ENCODE data around the gene MAMDC4.
"Not testable (repeated sequence)": the region's sequence is repeated elsewhere in the genome, so short reads cannot be mapped to it uniquely, and the experiment has no call there.

The MAMDC4 gene

DNA sequence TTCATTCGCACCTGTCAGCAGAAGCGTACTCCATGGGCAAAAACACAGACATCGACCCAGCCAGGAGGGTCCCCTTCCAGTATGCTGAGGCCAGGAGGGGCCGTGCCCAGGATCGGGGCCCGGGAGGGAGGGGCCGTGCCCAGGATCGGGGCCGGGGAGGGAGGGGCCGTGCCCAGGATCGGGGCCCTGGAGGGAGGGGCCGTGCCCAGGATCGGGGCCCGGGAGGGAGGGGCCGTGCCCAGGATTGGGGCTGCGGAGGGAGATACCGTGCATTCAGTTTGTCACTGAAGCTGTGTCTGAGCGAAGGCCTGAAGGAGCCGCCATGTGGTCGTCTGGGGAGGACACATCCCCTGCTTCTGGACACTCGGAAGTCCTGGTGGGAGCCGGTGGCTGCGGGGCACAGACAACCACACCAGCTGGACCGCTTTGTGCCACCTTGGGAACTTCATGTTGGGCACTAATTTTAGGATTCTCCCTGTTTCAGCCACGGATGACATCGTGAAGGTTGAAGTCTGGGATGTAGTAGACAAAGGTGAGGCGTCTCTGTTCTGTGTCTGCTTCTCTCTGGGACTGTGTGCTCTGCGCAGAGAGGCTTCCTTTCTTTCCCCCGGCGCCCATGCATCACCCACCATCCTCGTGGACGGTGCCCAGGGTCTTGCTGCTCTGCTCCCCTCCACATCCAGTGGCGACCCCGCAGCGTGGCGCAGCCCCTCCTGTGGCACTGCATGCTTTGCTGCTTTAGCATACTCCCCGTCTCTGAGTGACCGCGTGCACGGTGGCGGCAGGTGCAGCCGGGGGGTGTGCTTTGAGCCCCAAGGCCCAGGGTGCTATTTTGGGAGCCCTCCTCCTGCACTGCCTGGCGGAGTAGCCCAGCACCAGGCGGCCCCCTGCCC is 26.6 kb upstream of the MAMDC4 start:
- DNase-seq (ENCODE audit: low read depth, low spot score), result no peak

DNA sequence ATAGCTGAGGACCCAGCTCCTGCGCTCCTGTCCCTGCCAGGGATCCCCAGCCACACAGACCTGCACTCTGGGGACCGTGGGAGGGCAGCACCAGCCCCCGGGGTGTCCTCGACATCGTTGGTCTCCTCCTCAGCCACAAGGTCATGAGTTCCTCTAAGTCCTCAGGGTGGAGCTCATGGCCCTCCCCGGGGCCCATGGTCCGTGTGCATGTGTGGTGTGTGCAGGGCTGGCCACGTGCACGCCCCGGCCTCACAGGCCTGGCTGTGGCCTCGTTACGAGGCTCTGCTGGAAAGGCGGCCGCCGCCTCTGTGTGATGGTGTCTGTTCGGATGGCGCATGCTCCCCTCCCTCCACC is 26.0 kb upstream of the MAMDC4 start:
- no peak for DNase-seq (ENCODE audit: low read depth, low spot score)

DNA sequence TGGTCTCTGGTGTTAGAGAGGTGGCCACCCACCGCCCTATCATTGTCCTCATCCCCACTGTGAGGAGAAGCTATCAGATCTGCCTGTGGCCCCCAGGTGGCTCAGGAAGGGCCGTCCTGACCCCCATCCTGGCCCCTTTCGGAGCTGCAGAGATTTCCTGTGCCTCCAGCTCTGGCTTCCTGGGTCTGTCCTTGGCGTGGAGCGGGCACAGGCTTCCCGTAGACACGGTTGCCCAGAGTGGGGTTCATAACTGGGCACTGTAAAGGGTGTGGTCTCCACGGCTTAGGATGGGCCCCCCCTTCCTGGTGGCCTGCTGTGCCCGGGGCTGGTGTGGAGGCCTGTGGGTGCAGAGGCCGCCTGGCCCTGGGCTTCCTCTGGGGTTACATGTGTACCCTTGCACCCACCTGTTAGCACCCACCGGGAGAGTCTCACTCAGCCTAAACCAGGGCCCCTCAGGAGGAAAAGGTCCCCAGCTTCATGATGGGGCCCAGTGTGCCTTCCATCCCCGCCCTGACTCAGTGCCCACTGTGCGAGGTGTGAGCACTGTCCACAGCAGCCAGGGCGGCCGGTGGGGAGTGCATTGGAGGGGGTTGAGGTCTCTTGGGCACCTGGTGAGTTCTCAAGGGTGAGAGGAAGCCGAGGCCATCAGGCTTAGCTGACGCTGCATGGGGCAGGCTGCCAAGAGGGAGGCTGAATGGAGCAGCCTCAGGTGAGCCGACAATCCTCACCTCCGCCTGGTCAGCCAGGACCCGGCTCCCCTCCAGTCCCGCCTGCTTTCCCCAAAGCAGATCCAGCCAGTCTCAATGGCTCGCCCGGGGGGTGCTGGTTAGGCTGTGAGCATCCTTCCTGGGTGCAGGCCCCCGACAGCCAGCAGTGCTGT is 25.2 kb upstream of the MAMDC4 start:
- DNase-seq (ENCODE audit: low read depth, low spot score), result no peak

DNA sequence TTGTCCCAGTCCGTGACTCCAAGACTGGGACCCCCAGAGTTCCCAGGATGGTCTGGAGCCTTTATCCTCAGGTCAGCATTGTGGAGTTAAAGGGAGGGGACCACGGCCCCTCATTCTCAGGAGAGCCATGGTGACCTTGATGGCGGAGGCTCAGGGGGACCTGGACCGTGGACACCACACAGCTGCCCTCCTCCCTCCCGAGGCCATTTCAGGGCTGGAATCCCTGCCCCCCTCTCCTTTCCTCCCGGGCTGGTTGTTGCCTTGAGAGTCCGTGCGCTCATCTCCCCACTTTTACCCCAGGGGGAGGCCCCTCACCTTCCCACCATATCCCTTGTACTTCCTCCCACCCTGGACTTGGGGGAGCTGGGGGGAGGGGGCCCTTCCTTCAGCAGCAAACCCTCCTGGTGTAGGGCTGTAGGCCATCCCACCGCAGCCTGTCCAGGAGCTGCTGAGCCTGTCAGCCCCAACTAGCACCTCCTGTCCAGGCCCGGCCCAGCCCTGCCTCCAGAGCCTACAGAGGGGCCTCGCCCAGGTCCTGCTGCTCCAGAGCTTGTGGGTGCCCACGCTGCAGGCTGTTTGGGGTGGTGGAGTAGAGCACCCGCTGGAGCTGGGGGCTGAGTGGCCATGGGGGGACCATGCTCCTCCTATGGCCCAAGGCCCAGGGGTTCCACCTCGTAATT is 24.2 kb upstream of the MAMDC4 start:
- DNase-seq (ENCODE audit: low read depth, low spot score), result no peak

DNA sequence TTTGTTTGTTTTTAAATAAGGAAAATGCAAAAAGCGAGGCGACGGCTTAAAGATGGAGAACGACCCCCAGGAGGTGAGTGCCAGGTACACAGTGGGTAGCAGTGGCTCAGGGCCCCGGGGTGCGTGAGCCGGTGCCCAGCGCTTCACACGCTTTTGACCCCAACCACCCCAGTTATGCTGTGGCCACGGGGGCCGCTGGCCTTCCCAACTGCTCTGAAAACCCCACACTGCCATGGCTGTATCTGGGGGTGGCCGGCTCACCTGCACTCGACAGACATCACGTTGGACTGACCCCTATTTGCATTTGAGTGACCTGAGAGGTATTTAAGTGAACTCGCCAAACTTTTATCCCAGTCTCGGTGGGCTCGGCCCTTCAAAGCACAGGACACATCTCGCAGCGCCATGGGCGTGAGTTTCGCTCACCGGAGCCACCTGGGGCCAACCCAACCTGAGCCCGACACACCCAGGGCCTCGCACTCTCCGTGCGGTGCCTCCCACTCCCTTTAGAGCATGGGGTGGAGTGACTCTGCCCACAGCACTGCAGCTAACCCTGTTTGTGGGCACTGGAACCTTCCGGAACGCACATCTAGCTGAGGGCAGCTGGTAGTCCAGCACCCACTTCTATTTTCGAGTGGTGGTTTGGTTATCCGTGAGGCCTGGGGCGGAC is 23.5 kb upstream of the MAMDC4 start:
- DNase-seq (ENCODE audit: low read depth, low spot score), result no peak

DNA sequence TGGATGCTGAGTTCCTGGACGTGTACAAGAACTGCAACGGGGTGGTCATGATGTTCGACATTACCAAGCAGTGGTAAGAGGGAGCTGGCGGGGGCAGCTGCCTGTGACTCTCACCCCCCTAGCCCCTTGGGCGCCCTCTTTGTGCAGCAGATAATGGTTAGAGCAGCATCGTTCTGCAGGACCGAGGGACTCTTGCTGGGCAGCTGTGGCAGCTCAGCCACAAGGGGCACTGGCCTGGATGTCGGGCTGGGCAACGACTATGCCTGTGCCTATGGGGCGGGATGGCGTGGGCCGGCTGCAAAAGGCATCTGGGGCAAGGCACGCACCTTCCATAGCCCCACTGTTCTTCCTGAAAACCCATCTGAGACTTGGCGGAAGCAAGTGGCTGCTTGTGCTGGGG is 22.7 kb upstream of the MAMDC4 start:
- DNase-seq (ENCODE audit: low read depth, low spot score), result no peak

DNA sequence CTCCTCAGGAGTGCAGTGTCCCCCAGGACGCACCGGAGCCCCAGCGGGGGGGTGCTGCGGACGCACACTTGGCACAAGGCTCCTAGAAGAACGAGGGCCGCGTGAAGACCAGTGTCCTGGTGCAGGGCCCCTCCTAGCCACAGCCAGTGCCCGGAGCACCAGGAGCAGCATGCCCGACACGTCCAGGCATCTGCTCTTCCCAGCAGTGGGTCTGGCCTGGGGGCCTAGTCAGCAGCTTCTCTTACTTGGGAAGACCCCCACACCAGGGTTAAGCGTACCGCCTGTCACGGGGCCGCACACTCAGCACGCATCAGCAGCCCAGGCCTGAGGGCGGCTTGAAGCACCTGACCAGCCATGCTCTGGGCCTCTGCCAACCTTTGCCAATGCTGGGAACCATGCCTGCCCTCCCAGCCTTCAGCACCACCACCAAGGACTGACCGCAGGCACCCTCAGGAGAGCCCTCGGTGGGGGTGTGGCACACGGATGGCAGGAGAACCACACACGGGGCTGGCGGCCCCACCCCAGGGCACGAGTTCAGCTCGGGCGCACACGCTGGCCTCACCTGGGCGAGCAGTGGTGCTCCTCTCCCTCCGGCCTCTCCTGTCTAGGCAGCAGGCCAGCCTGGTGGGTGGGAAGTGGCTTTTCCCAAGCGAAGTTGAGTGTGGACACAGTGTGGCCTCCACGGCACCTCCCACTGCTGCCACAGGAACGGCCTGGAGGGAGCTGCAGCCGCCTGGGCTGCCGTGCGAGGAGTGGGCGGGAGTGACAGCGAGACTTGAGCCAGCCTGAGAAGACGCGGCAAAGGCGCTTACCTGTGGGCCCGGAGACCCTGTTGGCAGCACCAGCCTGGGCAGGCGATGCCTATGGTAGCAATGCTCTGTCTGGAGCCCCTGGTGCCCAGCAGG is 21.9 kb upstream of the MAMDC4 start:
- no peak for DNase-seq (ENCODE audit: low read depth, low spot score)

DNA sequence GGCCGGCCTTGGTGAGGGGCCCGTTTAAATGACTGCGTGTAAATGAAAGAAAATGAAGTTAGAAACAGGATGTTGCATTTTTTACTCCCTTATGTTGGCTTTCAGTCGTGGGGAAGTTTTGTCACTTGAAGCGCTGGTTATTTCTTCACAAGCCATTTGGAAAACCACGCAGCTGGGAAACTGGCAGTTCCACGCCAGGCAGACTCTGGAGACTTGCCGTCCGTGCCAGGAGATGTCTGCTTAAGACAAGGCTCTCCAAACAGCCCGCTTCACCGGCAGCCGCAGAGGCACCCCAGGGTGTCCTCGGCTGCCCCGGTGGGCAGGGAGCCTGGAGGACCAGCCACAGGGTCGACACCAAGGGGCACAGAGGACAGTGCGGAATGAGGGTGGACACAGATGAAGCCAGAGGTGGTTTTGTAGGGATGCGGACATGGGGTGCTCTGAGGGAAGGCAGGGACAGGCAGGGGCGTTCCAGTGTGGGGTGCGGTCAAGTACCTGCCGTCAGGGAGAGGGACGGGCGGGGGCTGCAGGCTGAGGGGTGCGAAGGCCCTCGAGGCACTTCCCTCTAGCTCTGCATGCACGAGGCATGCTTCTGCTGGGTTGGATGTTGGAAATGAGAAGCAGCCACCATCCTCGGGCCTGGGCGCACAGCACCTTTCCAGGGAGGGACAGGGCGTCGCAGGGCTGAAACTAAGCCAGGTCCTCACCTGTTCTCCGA is 21.0 kb upstream of the MAMDC4 start:
- DNase-seq (ENCODE audit: low read depth, low spot score), result no peak

DNA sequence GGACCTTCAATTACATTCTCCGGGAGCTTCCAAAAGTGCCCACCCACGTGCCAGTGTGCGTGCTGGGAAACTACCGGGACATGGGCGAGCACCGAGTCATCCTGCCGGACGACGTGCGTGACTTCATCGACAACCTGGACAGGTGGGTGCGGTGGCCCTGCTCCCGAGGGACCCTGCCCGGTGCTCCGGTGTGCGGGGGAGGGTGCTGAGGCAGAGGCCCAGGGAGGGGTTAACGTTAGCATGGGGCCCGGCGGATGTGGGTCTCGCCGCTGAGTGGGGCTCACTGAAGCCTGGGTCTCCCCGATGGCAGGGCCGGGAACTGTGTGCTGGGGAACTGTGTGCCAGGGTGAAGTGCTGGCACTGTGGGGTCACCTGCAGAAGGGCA is 20.4 kb upstream of the MAMDC4 start:
- no peak for DNase-seq (ENCODE audit: low read depth, low spot score)

DNA sequence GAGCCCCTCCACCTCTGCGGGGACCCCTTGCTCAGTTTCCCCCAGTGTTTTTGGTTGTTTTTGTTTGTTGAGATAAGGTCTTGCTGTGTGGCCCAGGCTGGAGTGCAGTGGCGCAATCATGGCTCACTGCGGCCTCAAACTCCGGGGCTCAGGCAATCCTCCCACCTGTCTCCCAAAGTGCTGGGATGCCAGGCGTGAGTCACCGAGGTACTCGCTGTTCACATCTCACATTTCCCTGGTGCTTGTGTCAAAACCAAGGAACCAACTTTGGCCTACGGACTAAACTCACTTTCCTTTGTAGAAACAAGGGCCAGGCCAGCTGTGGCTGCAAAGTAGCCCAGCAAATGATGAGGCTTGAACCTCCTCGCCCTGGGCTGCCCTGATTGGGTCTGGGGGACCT is 19.6 kb upstream of the MAMDC4 start:
- no peak for DNase-seq (ENCODE audit: low read depth, low spot score)

DNA sequence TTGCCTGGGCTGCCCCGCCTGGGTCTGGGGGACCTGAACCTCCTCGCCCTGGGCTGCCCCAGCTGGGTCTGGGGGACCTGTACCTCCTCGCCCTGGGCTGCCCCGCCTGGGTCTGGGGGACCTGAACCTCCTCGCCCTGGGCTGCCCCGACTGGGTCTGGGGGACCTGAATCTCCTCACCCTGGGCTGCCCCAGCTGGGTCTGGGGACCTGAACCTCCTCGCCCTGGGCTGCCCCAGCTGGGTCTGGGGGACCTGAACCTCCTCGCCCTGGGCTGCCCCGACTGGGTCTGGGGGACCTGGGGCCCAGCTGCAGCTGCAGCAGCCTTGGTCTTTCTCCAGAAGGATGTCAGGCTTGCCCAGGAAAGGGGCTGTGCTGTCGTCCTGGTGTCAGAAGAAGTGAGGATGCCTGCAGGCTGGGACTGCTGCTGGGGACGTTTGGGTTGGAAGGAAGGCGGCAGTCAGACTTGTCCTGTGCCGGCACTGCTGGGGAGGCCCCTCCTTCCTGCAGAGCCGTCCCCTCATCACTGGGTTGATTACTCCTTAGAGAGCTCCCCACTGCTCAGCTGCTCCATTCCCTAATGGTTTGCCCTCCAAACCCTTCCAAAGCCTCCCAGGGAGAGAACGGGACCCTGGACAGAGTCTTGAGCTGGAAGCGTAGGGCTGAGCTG is 18.6 kb upstream of the MAMDC4 start:
- not testable (repeated sequence) for DNase-seq (ENCODE audit: low read depth, low spot score)

DNA sequence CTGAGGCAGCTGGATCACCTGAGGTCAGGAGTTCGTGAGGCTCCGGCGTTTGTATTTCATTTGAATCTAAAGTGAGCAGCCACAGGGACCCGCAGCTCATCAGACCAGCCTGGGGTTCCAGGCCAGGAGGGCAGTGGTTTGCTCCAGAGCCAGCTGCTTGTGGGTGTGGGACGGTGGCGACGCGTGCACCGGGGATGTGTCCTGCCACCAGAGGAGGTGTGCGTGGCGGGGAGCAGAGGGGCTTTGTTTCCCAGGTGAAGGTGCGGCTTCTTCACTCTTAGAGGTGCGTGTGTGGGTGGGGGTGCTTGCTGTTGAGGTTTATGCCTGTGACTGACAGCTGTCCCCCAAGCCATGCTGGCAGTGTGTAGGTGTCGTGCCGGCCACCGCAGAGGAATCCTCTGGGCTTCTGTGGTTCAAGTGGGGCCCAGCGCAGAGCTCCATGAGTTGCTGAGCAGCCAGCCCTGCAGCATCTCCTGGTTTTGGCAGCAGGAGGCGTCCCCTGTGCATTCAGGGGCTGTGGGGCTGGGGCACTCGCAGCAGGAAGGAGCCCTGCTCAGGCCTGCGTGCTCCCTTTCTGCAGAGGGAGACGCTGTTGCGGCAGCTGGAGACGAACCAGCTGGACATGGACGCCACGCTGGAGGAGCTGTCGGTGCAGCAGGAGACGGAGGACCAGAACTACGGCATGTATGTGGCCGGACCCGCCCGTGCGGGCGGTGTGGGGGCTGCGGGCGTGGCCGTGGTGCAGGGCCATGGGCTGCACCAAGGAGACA is 16.8 kb upstream of the MAMDC4 start:
- no peak for DNase-seq (ENCODE audit: low read depth, low spot score)

DNA sequence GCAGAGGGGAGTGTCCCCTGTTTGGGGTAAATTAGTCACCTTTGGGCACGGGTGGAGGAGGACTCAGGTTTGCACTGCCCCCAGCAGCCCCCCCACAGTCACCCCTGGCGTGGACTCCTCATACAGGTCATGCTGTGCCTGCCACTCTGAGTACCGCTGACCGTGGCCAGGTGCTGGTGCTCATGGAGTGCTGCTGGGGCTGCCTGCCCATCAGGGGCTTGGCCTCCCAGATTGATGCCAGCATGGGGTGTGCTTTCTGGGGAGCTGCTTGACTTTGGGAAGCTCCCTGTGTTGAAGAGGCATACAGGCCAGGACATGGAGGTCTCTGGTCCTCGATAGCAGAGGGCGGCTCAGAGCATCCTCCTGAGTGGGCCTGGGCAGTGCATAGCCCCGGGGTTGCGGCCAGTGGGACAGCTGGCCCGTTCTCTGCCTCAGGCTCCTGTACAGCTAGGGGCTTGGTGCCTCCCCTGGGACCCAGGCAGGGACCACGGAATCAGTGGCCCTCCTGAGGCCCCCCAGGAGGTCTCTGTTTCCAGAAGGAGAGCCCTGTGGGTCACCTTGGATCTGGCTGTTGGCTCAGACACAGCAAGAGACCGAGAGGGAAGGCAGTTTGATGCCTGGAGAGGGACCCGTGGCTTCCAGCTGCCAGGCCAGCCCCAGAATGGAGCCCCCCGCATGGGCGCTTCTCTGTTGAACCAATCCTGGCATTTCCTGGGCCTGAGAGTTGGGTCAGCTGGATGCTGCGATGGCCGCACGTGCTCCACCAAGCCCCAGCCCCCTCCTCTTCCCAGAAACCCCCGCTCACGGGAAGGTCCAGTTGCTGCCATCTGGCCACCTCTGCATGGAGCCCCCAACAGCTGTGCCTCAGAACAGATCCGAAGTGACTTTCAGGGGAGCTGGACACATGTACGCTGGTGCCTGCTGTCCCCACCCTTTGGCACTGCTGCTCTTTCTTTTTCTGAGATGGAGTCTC is 15.9 kb upstream of the MAMDC4 start:
- DNase-seq (ENCODE audit: low read depth, low spot score), result no peak

DNA sequence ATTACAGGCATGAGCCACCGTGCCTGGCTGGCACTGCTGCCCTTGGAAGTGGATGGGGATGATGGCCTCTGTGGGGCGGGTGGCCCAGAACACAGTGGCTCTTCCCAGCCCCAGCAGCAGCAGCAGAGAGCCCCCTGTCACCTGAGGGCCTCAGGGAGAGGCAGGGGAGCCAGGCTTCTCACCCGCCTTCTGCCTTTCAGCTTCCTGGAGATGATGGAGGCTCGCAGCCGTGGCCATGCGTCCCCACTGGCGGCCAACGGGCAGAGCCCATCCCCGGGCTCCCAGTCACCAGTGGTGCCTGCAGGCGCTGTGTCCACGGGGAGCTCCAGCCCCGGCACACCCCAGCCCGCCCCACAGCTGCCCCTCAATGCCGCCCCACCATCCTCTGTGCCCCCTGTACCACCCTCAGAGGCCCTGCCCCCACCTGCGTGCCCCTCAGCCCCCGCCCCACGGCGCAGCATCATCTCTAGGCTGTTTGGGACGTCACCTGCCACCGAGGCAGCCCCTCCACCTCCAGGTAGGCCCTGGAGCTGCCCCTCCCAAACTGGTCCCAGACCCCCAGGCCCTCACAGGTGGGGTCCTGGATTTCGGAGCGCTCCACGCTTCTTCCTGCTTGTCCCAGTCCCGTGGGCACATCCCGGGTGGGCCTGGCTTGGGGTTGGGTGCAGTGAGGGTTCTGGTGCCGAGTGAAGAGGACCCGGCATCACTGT is 14.8 kb upstream of the MAMDC4 start:
- DNase-seq (ENCODE audit: low read depth, low spot score), result no peak

DNA sequence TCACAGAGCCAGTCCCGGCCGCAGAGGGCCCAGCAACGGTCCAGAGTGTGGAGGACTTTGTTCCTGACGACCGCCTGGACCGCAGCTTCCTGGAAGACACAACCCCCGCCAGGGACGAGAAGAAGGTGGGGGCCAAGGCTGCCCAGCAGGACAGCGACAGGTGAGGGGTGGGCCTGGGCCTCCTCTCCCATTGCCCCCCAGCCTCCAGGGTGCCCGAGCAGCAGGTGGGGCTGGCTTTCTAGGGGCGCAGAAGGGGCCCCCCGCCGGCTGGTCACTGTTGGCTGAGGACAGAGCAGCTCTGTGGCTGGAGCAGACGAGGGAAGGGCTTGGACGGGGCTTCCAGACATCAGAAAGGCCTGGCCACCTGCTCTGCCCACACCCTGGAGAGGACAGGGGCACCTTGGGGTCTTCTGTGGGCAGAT is 14.3 kb upstream of the MAMDC4 start:
- not testable (repeated sequence) for DNase-seq (ENCODE audit: low read depth, low spot score)

DNA sequence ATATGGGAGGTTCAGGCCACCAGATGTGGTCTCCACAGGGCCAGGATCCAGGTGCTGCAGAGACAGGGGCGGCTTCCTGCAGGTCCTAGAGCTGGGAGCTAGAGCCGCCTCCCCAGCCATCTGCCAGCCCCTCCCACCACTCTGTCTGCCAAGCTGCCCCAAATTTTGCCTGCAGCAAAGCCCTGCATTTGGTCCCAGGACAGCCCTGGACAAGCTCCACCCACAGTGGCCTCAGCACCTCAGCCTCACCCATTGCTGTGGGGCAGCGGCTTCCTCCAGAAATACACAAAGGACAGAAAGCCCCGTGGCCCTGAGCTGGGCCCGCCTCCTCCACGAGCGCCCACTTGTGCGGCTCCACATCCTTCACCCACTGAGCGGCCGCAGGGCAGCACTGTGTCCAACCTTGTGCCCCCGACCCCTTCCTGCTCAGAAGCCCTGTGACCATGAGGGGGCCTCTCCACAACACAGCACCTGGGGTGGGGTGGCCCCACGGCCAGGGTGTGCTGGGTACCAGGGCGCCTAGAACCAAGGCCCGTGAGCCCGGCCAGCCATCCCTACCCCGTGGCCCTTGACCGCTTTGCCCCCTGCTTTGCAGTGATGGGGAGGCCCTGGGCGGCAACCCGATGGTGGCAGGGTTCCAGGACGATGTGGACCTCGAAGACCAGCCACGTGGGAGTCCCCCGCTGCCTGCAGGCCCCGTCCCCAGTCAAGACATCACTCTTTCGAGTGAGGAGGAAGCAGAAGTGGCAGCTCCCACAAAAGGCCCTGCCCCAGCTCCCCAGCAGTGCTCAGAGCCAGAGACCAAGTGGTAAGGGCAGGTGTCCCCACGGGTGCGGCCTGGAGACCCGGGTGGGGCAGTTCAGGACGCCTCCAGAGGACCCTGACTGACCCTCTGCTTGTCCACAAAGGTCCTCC is 13.6 kb upstream of the MAMDC4 start:
- DNase-seq (ENCODE audit: low read depth, low spot score), result no peak
